ENCODE results near the gene GAS6. TPM values are rescaled to one million over a fixed set of nuclear protein-coding genes. Genes with fewer than 3 reads are reported as not detected.

GAS6 gene
- polyA plus RNA-seq, 1 donor from 2014 or later, result 52.4 TPM

DNA sequence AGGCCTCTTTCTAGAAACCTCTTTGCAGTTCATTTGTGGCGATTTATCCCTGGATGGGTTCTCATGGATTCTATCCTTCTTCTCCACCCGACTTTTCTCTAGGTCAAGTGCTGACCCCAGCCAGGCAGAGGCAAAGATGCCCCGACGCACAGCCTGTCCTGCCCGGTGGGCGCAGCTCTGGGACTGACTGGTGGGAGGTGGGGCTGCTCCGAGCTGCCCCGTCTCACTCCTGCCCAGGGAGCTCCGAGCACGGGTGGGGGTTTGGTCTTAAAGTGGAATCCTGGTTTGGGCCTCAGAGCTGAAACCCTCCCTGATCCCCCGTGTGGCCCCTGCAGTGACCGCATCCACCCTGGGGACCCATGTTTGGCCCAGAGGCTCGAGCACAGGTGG, 44.5 kb downstream of the GAS6 start:
- no peaks in the 10 kb centered on the region for H3K27me3 ChIP-seq (ENCODE audit: insufficient read depth, low read depth, low read length)
- no peaks in the 10 kb centered on the region for H3F3A ChIP-seq (ENCODE audit: insufficient read depth, low read length, poor library complexity, severe bottlenecking)
- no peak for TF ChIP-seq EZH2 (IDR thresholded peaks at IDR 0.05; ENCODE audit: borderline replicate concordance, insufficient read depth, low read length, poor library complexity, severe bottlenecking)
- no peak for TF ChIP-seq MXI1 (conservative IDR thresholded peaks at IDR 0.05; ENCODE audit: poor library complexity, severe bottlenecking)
- H2AFZ ChIP-seq (ENCODE audit: low read depth, low read length), result no peak overlapping the region
- H3K9me3 ChIP-seq (ENCODE audit: low read length), result no peaks in the 10 kb centered on the region
- no peak overlapping the region for H3K4me3 ChIP-seq (ENCODE audit: low read length)
- no peak overlapping the region for H3K9ac ChIP-seq (ENCODE audit: low read length)
- H3K79me2 ChIP-seq (replicated peaks; ENCODE audit: insufficient read depth, low read length), result no peaks in the 10 kb centered on the region
- no peaks in the 10 kb centered on the region for H3K36me3 ChIP-seq (ENCODE audit: insufficient read depth, low read length)
- no peak overlapping the region for H3K4me2 ChIP-seq (ENCODE audit: low read length)
- no peaks in the 10 kb centered on the region for H3K9me2 ChIP-seq (ENCODE audit: insufficient read depth, low read length)
- no peak overlapping the region for H3K27ac ChIP-seq (ENCODE audit: low read length)
- H4K20me1 ChIP-seq (ENCODE audit: insufficient read depth), result no peaks in the 10 kb centered on the region

DNA sequence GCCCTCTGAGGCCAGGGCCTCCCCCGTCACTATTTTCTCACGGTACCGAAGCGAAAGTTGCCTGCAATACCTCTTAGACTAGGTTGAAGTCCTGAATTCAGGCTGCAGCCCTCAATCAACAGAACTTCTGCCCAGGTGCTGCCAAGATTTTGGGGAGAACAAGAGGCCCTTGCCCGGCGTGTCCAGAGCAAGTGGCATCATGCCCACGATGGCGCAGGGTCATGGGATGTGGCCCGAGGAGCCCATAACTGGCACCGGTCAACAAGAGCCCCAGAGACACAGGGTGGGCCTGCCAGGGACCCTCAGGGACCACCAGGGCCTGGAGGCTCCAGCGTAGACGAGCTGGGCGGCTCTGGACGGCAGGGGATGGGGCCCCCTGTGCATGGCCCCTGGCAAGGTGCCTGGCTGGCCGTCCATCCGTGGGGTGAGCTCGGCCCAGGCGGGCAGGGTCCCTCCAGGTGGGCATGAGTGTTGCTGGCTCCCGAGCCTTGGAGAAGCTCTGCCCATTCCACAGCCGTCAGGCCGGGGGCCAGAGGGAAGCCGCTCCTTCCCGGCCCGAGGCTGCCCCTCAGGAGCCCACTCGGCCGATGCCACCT, 45.1 kb downstream of the GAS6 start:
- no peak for TF ChIP-seq SMC3 (conservative IDR thresholded peaks at IDR 0.05; ENCODE audit: poor library complexity)
- no peak for TF ChIP-seq POLR2AphosphoS5 (IDR thresholded peaks at IDR 0.05)
- Histone ChIP-seq H3K79me2 (replicated peaks; ENCODE audit: insufficient read depth, low read length) (no peaks in the 10 kb centered on the region), H3K4me2 (ENCODE audit: low read length) (no peak overlapping the region), H3K27me3 (ENCODE audit: insufficient read depth, low read depth, low read length) (no peaks in the 10 kb centered on the region), H4K20me1 (ENCODE audit: insufficient read depth) (no peaks in the 10 kb centered on the region), H3K9me2 (ENCODE audit: insufficient read depth, low read length) (no peaks in the 10 kb centered on the region), H3K4me3 (ENCODE audit: low read length) (no peak overlapping the region), H3F3A (ENCODE audit: insufficient read depth, low read length, poor library complexity, severe bottlenecking) (no peaks in the 10 kb centered on the region), H3K36me3 (ENCODE audit: insufficient read depth, low read length) (no peaks in the 10 kb centered on the region), H3K9me3 (ENCODE audit: low read length) (no peaks in the 10 kb centered on the region), H3K27ac (ENCODE audit: low read length) (no peak overlapping the region), H2AFZ (ENCODE audit: low read depth, low read length) (no peak overlapping the region), H3K9ac (ENCODE audit: low read length) (no peak overlapping the region)

DNA sequence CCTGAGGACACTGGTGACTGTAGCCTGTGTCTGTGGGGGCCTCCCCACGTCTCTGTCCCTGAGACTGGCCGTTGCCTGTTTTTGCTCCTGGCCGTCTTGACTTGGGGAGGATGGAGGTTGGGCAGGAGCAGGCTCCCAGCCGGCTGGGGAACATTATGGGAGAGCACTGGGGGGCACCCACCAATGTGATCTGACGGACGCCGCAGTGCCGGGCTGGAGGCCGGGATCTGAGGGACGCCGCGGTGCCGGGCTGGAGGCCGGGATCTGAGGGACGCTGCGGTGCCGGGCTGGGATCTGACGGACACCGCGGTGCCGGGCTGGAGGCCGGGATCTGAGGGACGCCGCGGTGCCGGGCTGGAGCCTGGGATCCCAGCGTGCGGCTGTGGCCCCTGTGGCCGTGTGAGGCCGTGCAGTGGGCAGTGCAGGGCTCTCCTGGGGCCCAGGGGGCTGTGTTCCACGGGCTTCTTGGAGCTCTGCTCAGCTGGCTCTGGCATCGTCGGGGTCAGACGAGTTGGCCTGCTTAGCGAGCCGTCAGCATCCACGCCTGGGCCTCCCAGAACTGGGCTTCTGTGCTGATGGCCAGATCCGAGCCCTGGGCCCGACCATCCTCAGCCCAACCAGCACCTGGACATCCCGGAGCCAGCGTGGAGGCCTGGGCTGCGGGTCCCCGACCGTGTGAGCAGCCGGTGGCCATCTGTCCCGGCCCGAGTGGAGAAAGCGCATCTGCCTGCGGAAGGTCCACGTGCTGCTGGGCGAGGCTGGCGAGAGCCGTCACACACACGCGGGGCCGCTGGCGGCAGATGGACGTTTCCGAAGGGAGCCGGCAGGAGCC, 45.8 kb downstream of the GAS6 start:
- no peaks in the 10 kb centered on the region for H3K79me2 ChIP-seq (replicated peaks; ENCODE audit: insufficient read depth, low read length)
- H3K27ac ChIP-seq (ENCODE audit: low read length), result no peak overlapping the region
- no peak overlapping the region for H2AFZ ChIP-seq (ENCODE audit: low read depth, low read length)
- H3F3A ChIP-seq (ENCODE audit: insufficient read depth, low read length, poor library complexity, severe bottlenecking), result no peaks in the 10 kb centered on the region
- no peaks in the 10 kb centered on the region for H4K20me1 ChIP-seq (ENCODE audit: insufficient read depth)
- TF ChIP-seq SMC3 (conservative IDR thresholded peaks at IDR 0.05; ENCODE audit: poor library complexity), result no peak
- TF ChIP-seq MXI1 (conservative IDR thresholded peaks at IDR 0.05; ENCODE audit: poor library complexity, severe bottlenecking), result no peak
- TF ChIP-seq, protein P1, sequence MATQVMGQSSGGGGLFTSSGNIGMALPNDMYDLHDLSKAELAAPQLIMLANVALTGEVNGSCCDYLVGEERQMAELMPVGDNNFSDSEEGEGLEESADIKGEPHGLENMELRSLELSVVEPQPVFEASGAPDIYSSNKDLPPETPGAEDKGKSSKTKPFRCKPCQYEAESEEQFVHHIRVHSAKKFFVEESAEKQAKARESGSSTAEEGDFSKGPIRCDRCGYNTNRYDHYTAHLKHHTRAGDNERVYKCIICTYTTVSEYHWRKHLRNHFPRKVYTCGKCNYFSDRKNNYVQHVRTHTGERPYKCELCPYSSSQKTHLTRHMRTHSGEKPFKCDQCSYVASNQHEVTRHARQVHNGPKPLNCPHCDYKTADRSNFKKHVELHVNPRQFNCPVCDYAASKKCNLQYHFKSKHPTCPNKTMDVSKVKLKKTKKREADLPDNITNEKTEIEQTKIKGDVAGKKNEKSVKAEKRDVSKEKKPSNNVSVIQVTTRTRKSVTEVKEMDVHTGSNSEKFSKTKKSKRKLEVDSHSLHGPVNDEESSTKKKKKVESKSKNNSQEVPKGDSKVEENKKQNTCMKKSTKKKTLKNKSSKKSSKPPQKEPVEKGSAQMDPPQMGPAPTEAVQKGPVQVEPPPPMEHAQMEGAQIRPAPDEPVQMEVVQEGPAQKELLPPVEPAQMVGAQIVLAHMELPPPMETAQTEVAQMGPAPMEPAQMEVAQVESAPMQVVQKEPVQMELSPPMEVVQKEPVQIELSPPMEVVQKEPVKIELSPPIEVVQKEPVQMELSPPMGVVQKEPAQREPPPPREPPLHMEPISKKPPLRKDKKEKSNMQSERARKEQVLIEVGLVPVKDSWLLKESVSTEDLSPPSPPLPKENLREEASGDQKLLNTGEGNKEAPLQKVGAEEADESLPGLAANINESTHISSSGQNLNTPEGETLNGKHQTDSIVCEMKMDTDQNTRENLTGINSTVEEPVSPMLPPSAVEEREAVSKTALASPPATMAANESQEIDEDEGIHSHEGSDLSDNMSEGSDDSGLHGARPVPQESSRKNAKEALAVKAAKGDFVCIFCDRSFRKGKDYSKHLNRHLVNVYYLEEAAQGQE (IDR thresholded peaks at IDR 0.05; ENCODE audit: borderline replicate concordance), result no peak
- TF ChIP-seq, protein P2, sequence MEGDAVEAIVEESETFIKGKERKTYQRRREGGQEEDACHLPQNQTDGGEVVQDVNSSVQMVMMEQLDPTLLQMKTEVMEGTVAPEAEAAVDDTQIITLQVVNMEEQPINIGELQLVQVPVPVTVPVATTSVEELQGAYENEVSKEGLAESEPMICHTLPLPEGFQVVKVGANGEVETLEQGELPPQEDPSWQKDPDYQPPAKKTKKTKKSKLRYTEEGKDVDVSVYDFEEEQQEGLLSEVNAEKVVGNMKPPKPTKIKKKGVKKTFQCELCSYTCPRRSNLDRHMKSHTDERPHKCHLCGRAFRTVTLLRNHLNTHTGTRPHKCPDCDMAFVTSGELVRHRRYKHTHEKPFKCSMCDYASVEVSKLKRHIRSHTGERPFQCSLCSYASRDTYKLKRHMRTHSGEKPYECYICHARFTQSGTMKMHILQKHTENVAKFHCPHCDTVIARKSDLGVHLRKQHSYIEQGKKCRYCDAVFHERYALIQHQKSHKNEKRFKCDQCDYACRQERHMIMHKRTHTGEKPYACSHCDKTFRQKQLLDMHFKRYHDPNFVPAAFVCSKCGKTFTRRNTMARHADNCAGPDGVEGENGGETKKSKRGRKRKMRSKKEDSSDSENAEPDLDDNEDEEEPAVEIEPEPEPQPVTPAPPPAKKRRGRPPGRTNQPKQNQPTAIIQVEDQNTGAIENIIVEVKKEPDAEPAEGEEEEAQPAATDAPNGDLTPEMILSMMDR (IDR thresholded peaks at IDR 0.05; ENCODE audit: poor library complexity, severe bottlenecking), result no peak
- no peak for TF ChIP-seq TAF1 (IDR thresholded peaks at IDR 0.05; ENCODE audit: low read depth)
- TF ChIP-seq POLR2AphosphoS5 (IDR thresholded peaks at IDR 0.05), result no peak
- no peak for TF ChIP-seq RAD21 (conservative IDR thresholded peaks at IDR 0.05)
- TF ChIP-seq EZH2 (IDR thresholded peaks at IDR 0.05; ENCODE audit: borderline replicate concordance, insufficient read depth, low read length, poor library complexity, severe bottlenecking), result no peak
- TF ChIP-seq EP300 (conservative IDR thresholded peaks at IDR 0.05; ENCODE audit: poor library complexity, severe bottlenecking), result no peak
- H3K4me2 ChIP-seq (ENCODE audit: low read length), result no peak overlapping the region
- no peak overlapping the region for H3K9ac ChIP-seq (ENCODE audit: low read length)
- H3K9me3 ChIP-seq (ENCODE audit: low read length), result no peaks in the 10 kb centered on the region
- H3K4me3 ChIP-seq (ENCODE audit: low read length), result no peak overlapping the region
- H3K36me3 ChIP-seq (ENCODE audit: insufficient read depth, low read length), result no peaks in the 10 kb centered on the region
- H3K27me3 ChIP-seq (ENCODE audit: insufficient read depth, low read depth, low read length), result no peaks in the 10 kb centered on the region
- H3K9me2 ChIP-seq (ENCODE audit: insufficient read depth, low read length), result no peaks in the 10 kb centered on the region
